ENCODE measurements around the gene CCL17. TPM values are rescaled to one million over a fixed set of nuclear protein-coding genes. Genes with fewer than 3 reads are reported as not detected.

Gene CCL17
- polyA plus RNA-seq (2012; ENCODE audit: insufficient read depth, insufficient read length, low read depth) = not detected

GRCh38 chr16:57403965-57404817 is at the start of gene CCL17:
TSS of gene CCL17 (plus strand) at chr16:57404767. CDS start at chr16:57413933, 9,166 bp downstream.
- no peak for TF ChIP-seq CTCF (IDR thresholded peaks at IDR 0.05; ENCODE audit: low read depth, low read length)
- Histone ChIP-seq H3K36me3 (no peaks in the 10 kb centered on the region), H3K27me3 (no peaks in the 10 kb centered on the region), H3K4me3 (ENCODE audit: low read depth, low read length) (no peak within 1 kb of the TSS), H3K9me3 (peaks cover 2% of the 10 kb centered on the region; the same call in 1 of the 2 replicates), H3K4me1 (no peaks in the 10 kb centered on the region)
- no peak for DNase-seq

GRCh38 chr16:57355898-57356414 is 48.6 kb upstream of the CCL17 start:
- H3K9me3 ChIP-seq = no peaks in the 10 kb centered on the region
- no peak overlapping the region for H3K4me3 ChIP-seq (ENCODE audit: low read depth, low read length)
- no peaks in the 10 kb centered on the region for H3K36me3 ChIP-seq
- H3K4me1 ChIP-seq = no peaks in the 10 kb centered on the region
- no peaks in the 10 kb centered on the region; the same call in 1 of the 2 replicates for H3K27me3 ChIP-seq
- DNase-seq = no peak
- no peak for TF ChIP-seq CTCF (IDR thresholded peaks at IDR 0.05; ENCODE audit: low read depth, low read length)

- TF ChIP-seq CTCF (IDR thresholded peaks at IDR 0.05; ENCODE audit: low read depth, low read length) = no peak
- Histone ChIP-seq H3K4me3 (ENCODE audit: low read depth, low read length) (no peak overlapping the region), H3K27me3 (no peaks in the 10 kb centered on the region; the same call in 1 of the 2 replicates), H3K36me3 (no peaks in the 10 kb centered on the region), H3K9me3 (no peaks in the 10 kb centered on the region), H3K4me1 (no peaks in the 10 kb centered on the region)
- no peak for DNase-seq
Observed at GRCh38 chr16:57356547-57356946, 48.0 kb upstream of the CCL17 start.

- no peak for TF ChIP-seq CTCF (IDR thresholded peaks at IDR 0.05; ENCODE audit: low read depth, low read length)
- no peaks in the 10 kb centered on the region for H3K27me3 ChIP-seq
- no peak for DNase-seq
Observed at GRCh38 chr16:57357330-57358085, 47.1 kb upstream of the CCL17 start.

GRCh38 chr16:57358086-57358420 is 46.5 kb upstream of the CCL17 start:
- no peaks in the 10 kb centered on the region for H3K36me3 ChIP-seq
- H3K27me3 ChIP-seq = no peaks in the 10 kb centered on the region
- H3K9me3 ChIP-seq = no peaks in the 10 kb centered on the region
- no peaks in the 10 kb centered on the region for H3K4me1 ChIP-seq
- no peak for TF ChIP-seq CTCF (IDR thresholded peaks at IDR 0.05; ENCODE audit: low read depth, low read length)
- no peak overlapping the region for H3K4me3 ChIP-seq (ENCODE audit: low read depth, low read length)
- no peak for DNase-seq

More at GRCh38 chr16:57357330-57358085, 47.1 kb upstream of the CCL17 start:
- Histone ChIP-seq H3K36me3 (no peaks in the 10 kb centered on the region), H3K4me3 (ENCODE audit: low read depth, low read length) (no peak overlapping the region), H3K4me1 (no peaks in the 10 kb centered on the region), H3K9me3 (no peaks in the 10 kb centered on the region)
